ENCODE data around the gene CST7. TPM values are rescaled to one million over a fixed set of nuclear protein-coding genes. Genes with fewer than 3 reads are reported as not detected.

The CST7 gene
- polyA plus RNA-seq = 1,000 to 10,000 TPM; 2,262 to 2,521 (median 2,438) TPM

- Mint-ChIP-seq H3K27ac (peak within 1 kb of the TSS; percentile 98 to 100 (median 99)), H3K9me3 (peaks cover 5 to 21% (median 16%) of the 10 kb centered on the region in 6 donors), H3K27me3 (ENCODE audit: low read depth in 3 of 3) (peaks cover 34 to 63% (median 57%) of the 10 kb centered on the region in 3 donors), H3K36me3 (peaks cover 26 to 41% (median 30%) of the 10 kb centered on the region in 3 donors), H3K4me3 (peak within 1 kb of the TSS; percentile 96 to 99 (median 98)), H3K4me1 (peaks cover 80 to 83% of the 10 kb centered on the region in 2 donors)
- peak; percentile 96 to 97 (median 96) for DNase-seq
Observed at GRCh38 chr20:24948939-24949679, at the start of gene CST7. TSS of gene CST7 (plus strand) at chr20:24949269. CDS start at chr20:24949506, 237 bp downstream.

- Mint-ChIP-seq H3K9me3 (peaks cover 3 to 24% (median 17%) of the 10 kb centered on the region in 6 donors), H3K4me3 (no peak overlapping the region), H3K36me3 (peaks cover 0 to 4% (median 3%) of the 10 kb centered on the region in 3 donors), H3K27ac (no peak overlapping the region), H3K4me1 (no peaks in the 10 kb centered on the region), H3K27me3 (ENCODE audit: low read depth in 3 of 3) (peaks cover 0 to 4% (median 0%) of the 10 kb centered on the region in 3 donors)
- no peak for DNase-seq
Observed at GRCh38 chr20:24906806-24907205, 42.3 kb upstream of the CST7 start.

- H3K4me1 Mint-ChIP-seq = no peaks in the 10 kb centered on the region
- DNase-seq = no peak
- peaks cover 0 to 4% (median 3%) of the 10 kb centered on the region in 3 donors for H3K36me3 Mint-ChIP-seq
- peaks cover 3 to 24% (median 17%) of the 10 kb centered on the region in 6 donors for H3K9me3 Mint-ChIP-seq
- no peak overlapping the region for H3K27ac Mint-ChIP-seq
- peaks cover 0 to 3% (median 0%) of the 10 kb centered on the region in 3 donors for H3K27me3 Mint-ChIP-seq (ENCODE audit: low read depth in 3 of 3)
- H3K4me3 Mint-ChIP-seq = no peak overlapping the region
Observed at GRCh38 chr20:24908642-24909041, 40.4 kb upstream of the CST7 start.

DNA sequence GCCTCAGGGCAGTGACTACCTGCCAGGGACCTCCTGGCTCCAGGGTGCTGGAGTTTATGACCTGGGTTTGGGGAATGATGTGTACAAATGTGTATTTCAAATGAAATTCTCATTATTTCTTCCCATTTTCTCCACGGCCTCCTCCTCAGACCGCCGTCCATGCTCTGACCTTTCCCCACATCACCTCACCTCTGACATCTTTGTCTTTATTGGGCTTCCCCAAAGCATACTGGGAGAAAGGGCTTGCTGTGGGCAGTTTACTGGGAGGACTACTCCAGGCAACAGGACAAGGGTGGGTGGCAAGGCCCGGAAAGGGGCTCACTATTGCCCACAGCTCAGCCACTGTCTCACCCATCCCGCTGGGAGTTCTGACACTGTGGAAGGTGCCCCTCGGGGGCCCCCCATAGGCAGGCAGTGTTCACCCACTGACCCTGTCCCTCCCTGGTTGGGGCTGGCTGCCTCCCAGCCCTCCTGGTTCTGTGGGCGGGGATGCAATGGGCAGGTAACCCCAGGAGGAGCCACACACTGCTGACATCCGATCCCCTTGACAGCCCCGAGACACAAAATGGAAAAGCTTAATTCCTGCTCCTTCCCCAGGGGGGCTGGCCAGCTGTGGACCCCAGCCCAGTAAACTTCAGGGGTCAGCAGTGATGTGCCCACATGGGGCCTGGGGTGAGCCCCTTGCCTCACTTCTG lies 39.8 kb upstream of the CST7 start:
- no peak overlapping the region for H3K27ac Mint-ChIP-seq

DNA sequence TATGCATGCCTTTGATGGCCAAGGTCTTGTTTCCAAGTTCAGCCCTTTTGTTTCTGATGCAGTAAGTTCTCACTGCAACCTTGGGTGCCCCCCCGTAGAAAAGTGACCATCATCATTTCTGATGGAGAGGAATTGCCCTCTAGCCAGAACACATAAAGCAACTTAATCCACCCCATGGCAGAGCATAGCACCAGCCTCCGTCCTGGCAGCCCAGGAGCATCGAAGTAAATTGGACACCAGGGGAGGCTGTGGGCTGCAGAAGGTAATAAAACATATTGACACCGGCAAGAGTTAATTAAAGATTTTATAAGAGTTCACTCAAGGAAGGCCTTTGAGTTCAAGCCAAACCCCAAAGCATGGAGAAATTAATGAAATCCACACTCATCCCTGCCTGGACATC lies 39.2 kb upstream of the CST7 start:
- H3K9me3 Mint-ChIP-seq = peaks cover 3 to 24% (median 17%) of the 10 kb centered on the region in 6 donors
- no peak overlapping the region for H3K27ac Mint-ChIP-seq
- H3K4me1 Mint-ChIP-seq = no peaks in the 10 kb centered on the region
- H3K36me3 Mint-ChIP-seq = peaks cover 0 to 4% (median 3%) of the 10 kb centered on the region in 3 donors
- H3K27me3 Mint-ChIP-seq (ENCODE audit: low read depth in 3 of 3) = peaks cover 0 to 3% (median 0%) of the 10 kb centered on the region in 3 donors
- DNase-seq = no peak
- H3K4me3 Mint-ChIP-seq = no peak overlapping the region

More for the DNA sequence above, 39.8 kb upstream of the CST7 start:
- H3K4me3 Mint-ChIP-seq = no peak overlapping the region
- H3K36me3 Mint-ChIP-seq = peaks cover 0 to 4% (median 3%) of the 10 kb centered on the region in 3 donors
- no peaks in the 10 kb centered on the region for H3K4me1 Mint-ChIP-seq
- peaks cover 0 to 3% (median 0%) of the 10 kb centered on the region in 3 donors for H3K27me3 Mint-ChIP-seq (ENCODE audit: low read depth in 3 of 3)
- peaks cover 3 to 24% (median 17%) of the 10 kb centered on the region in 6 donors for H3K9me3 Mint-ChIP-seq
- no peak for DNase-seq

GRCh38 chr20:24910461-24910860 lies 38.6 kb upstream of the CST7 start:
- Mint-ChIP-seq H3K4me3 (no peak overlapping the region), H3K36me3 (peaks cover 0 to 4% (median 3%) of the 10 kb centered on the region in 3 donors), H3K27me3 (ENCODE audit: low read depth in 3 of 3) (peaks cover 0 to 3% (median 0%) of the 10 kb centered on the region in 3 donors), H3K4me1 (no peaks in the 10 kb centered on the region), H3K27ac (no peak overlapping the region), H3K9me3 (peaks cover 3 to 24% (median 17%) of the 10 kb centered on the region in 6 donors)
- DNase-seq = no peak

- Mint-ChIP-seq H3K4me3 (no peak overlapping the region), H3K9me3 (peaks cover 3 to 19% (median 15%) of the 10 kb centered on the region in 6 donors), H3K4me1 (no peaks in the 10 kb centered on the region), H3K27ac (no peak overlapping the region), H3K36me3 (peaks cover 0 to 4% (median 3%) of the 10 kb centered on the region in 3 donors), H3K27me3 (ENCODE audit: low read depth in 3 of 3) (peaks cover 0 to 3% (median 0%) of the 10 kb centered on the region in 3 donors)
- no peak for DNase-seq
Observed at GRCh38 chr20:24911461-24911860, 37.6 kb upstream of the CST7 start.

- H3K4me3 Mint-ChIP-seq = no peak overlapping the region
- no peak for DNase-seq
- no peak overlapping the region for H3K27ac Mint-ChIP-seq
Observed at GRCh38 chr20:24912397-24913075, 36.5 kb upstream of the CST7 start.

DNA sequence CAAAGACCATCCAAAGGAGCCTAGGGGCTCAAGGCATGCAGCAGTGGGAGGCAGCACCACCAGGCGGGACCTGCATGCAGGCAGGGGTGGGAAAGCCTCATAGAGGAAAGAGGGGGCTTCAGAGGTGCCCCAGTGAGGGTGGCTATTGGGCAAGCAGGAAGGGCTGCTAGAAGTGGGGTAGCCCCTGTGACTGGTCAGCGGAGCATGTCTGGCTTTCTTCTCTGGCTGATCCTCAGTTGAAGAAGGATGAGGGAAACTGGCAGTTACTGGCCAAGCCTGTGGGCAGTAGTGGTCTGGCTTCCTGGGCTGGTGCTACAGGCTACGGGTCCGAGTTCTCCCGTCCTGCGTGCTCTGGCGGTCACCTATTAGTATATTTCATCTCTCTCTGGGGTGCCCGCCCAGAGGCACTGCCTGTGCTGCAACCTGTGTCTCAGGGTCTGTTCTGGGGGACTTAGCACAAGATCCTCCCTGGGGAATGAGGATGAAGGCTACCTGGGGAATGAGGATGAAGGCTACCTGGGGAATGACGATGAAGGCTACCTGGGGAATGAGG lies 35.9 kb upstream of the CST7 start:
- Mint-ChIP-seq H3K27me3 (ENCODE audit: low read depth in 3 of 3) (peaks cover 0 to 3% (median 3%) of the 10 kb centered on the region in 3 donors), H3K4me1 (peaks cover 0 to under 1% of the 10 kb centered on the region in 2 donors), H3K9me3 (peaks cover 0 to 3% (median under 1%) of the 10 kb centered on the region in 6 donors), H3K4me3 (no peak overlapping the region), H3K27ac (no peak overlapping the region), H3K36me3 (peaks cover 0 to 1% (median under 1%) of the 10 kb centered on the region in 3 donors)
- no peak for DNase-seq

More at GRCh38 chr20:24912397-24913075, 36.5 kb upstream of the CST7 start:
- peaks cover 1 to 8% (median 6%) of the 10 kb centered on the region in 6 donors for H3K9me3 Mint-ChIP-seq
- no peaks in the 10 kb centered on the region for H3K4me1 Mint-ChIP-seq
- H3K36me3 Mint-ChIP-seq = peaks cover 0 to 4% (median 3%) of the 10 kb centered on the region in 3 donors
- H3K27me3 Mint-ChIP-seq (ENCODE audit: low read depth in 3 of 3) = peaks cover 0 to 3% (median 2%) of the 10 kb centered on the region in 3 donors

GRCh38 chr20:24914388-24915241 lies 34.5 kb upstream of the CST7 start:
- Mint-ChIP-seq H3K9me3 (no peaks in the 10 kb centered on the region), H3K4me3 (no peak overlapping the region), H3K27ac (no peak overlapping the region), H3K4me1 (peaks cover 6 to 9% of the 10 kb centered on the region in 2 donors), H3K27me3 (ENCODE audit: low read depth in 3 of 3) (peaks cover 3 to 4% (median 4%) of the 10 kb centered on the region in 3 donors), H3K36me3 (no peaks in the 10 kb centered on the region)
- no peak for DNase-seq

DNA sequence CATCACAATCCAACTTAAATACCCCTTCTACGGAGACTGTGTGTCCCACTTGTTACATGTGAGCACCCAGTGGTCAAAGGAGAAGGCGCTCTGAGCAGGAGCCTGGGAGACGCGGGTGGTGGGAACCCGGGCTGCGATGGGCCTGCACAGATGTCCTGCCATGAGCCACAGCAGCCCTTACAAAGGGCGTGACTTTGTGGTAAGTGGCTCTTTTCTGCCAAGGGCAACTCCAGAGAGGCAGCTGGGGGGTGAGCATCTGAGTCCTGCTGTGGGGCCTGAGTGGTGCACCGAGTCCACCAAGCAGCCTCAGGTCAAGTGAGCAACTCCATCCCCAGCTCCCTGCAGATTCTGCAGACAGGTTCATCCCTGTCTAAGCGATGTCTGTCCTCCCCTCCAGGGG lies 33.6 kb upstream of the CST7 start:
- no peaks in the 10 kb centered on the region for H3K36me3 Mint-ChIP-seq
- H3K27ac Mint-ChIP-seq = peak overlapping the region in 1 of 6 donors; percentile 15
- no peak for DNase-seq
- H3K4me1 Mint-ChIP-seq = peaks cover 6 to 9% of the 10 kb centered on the region in 2 donors
- peaks cover 3 to 4% (median 4%) of the 10 kb centered on the region in 3 donors for H3K27me3 Mint-ChIP-seq (ENCODE audit: low read depth in 3 of 3)
- no peaks in the 10 kb centered on the region for H3K9me3 Mint-ChIP-seq
- no peak overlapping the region for H3K4me3 Mint-ChIP-seq

- H3K27me3 Mint-ChIP-seq (ENCODE audit: low read depth in 3 of 3) = peaks cover 3 to 4% (median 4%) of the 10 kb centered on the region in 3 donors
- no peak overlapping the region for H3K4me3 Mint-ChIP-seq
- DNase-seq = no peak
- no peak overlapping the region for H3K27ac Mint-ChIP-seq
- H3K36me3 Mint-ChIP-seq = peaks cover 0 to under 1% (median 0%) of the 10 kb centered on the region in 3 donors
- H3K4me1 Mint-ChIP-seq = peaks cover 6 to 9% of the 10 kb centered on the region in 2 donors
- no peaks in the 10 kb centered on the region for H3K9me3 Mint-ChIP-seq
Observed at GRCh38 chr20:24915892-24916291, 33.2 kb upstream of the CST7 start.

Data from immature natural killer cell (primary cell).